ENCODE measurements around the gene PRM1. TPM values are rescaled to one million over a fixed set of nuclear protein-coding genes. Genes with fewer than 3 reads are reported as not detected.

The PRM1 gene
- total RNA-seq, 1 experiment from 2014 or later = not detected

DNA sequence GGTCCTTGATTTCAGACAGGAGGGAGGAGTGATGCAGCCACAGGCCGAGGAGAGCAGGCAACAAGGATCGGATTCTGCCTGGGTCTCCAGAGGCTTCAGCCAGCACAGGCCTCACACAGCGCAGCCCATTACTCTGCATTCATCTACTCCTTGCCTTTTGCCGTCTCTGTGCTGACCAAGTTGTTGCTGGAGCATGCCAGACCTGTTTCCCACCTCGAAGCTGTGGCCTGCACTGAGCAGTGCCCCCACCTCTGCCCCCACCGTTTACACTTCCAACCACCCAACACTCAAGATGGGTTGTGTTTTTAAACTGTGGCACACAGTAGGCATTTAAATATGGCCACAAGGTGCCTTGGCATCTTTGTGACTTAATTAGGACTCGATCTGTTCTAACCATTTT, 6.2 kb downstream of the PRM1 start:
- H3K36me3 ChIP-seq = no peaks in the 10 kb centered on the region
- H3K4me3 ChIP-seq = no peak overlapping the region
- peaks cover 3% of the 10 kb centered on the region; the same call in 1 of the 2 replicates for H3K4me1 ChIP-seq
- H3K27ac ChIP-seq = no peak overlapping the region
- H3K27me3 ChIP-seq = no peaks in the 10 kb centered on the region
- no peak for DNase-seq
- H3K9me3 ChIP-seq (replicated peaks) = no peaks in the 10 kb centered on the region

DNA sequence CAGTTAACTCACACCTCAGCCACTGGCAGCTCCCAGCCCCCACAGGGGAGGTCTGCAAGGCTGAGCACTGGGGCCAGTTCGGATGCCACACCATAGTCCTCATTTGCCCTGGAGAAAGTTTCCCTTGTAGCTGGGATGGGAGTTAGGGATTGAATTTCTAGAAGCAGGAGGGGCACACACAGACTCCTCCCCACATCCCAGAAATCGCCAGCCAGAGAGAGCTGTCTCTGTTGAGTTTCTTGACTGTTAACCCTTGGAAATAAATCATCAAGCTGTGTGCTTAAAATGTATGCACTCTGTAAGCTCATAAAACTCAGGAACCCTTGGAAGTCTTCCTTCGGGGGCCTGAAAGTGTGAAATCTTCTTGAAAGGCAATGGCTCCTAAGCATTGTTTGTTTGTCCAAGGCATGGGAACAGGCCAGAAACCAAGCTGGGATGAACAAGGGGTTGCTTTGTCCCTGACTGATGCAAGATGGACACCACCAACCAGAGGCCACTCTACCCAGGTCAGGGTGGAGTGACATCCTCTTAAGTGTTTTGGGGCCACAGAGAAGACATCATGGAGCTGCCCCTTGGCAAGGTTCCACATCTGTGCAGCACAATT, 7.3 kb downstream of the PRM1 start:
- peaks cover 3% of the 10 kb centered on the region; the same call in 1 of the 2 replicates for H3K4me1 ChIP-seq
- H3K36me3 ChIP-seq = no peaks in the 10 kb centered on the region
- DNase-seq = peak in 1 of 2 experiments; percentile 53
- H3K27ac ChIP-seq = no peak overlapping the region
- no peak overlapping the region for H3K4me3 ChIP-seq
- H3K9me3 ChIP-seq (replicated peaks) = no peaks in the 10 kb centered on the region
- no peaks in the 10 kb centered on the region for H3K27me3 ChIP-seq

DNA sequence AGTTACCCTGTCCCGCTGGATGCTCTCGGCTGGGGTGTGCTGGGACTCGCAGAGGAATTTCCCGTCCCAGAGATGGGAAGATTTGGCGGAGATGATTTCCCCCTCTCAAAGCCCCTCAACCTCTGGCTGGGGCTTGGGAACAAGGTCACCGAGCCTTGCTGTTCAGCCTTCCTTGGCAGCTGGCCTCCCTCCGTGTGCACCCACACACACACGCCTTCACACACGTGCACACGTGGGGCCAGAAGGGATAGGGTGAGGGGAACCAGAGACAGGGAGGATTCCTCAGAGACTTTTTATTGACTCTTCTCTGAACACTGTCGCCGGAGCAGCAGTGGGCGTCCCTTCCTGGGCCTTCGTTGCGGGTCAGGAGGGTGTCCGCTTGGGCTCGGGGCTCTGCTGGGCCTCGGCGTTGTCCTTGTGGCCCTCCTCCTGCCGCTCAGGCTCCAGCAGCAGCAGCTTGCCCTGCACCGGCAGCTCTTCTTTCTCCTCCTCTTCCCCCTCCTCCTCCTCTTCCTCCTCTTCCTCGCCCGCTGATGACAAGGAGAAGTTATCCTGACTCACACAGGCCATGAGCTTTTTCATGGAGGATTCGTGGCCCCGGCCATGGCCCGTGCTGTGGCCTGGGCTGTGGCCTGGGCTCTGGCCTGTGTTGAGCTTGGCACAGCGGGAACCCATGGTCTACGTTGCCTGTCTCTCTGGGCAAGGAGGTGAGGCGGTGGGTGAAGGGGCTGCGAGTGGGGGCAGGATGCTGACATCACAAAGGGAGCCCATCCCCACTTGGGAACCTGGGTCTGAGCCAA, 8.0 kb downstream of the PRM1 start, which contains the start of gene PRM3:
PRM3 (minus strand) TSS at position 709 of the 800 bp plus-strand sequence; CDS start at position 675, 34 bp downstream.
- no peaks in the 10 kb centered on the region for H3K36me3 ChIP-seq
- no peak within 1 kb of the TSS for H3K4me3 ChIP-seq
- H3K27ac ChIP-seq = no peak within 1 kb of the TSS
- no peaks in the 10 kb centered on the region for H3K9me3 ChIP-seq (replicated peaks)
- H3K4me1 ChIP-seq = peaks cover 3% of the 10 kb centered on the region; the same call in 1 of the 2 replicates
- no peaks in the 10 kb centered on the region for H3K27me3 ChIP-seq
- DNase-seq = no peak

DNA sequence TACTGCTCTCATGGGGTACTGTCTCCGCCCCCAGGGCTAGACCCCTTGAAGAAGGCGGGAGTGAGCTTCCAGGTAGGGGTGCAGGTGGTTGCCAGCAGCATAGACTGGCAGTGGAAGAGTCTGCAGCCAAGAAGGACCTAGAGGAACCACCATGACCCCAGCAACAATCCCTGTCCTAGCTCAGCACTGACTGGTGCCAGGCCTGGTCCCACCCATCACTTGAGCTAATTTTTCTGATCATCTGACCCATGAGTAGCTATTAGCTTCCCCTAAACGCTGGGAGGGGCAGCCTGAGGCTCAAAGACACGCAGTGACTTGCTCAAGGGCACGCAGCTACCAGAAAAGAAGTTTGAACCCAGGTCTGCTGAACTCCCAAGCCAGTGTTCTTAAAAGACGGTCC, 8.6 kb downstream of the PRM1 start:
- Histone ChIP-seq H3K36me3 (no peaks in the 10 kb centered on the region), H3K4me3 (no peak overlapping the region), H3K9me3 (replicated peaks) (no peaks in the 10 kb centered on the region), H3K4me1 (peaks cover 3% of the 10 kb centered on the region; the same call in 1 of the 2 replicates), H3K27ac (no peak overlapping the region), H3K27me3 (no peaks in the 10 kb centered on the region)
- DNase-seq = no peak

DNA sequence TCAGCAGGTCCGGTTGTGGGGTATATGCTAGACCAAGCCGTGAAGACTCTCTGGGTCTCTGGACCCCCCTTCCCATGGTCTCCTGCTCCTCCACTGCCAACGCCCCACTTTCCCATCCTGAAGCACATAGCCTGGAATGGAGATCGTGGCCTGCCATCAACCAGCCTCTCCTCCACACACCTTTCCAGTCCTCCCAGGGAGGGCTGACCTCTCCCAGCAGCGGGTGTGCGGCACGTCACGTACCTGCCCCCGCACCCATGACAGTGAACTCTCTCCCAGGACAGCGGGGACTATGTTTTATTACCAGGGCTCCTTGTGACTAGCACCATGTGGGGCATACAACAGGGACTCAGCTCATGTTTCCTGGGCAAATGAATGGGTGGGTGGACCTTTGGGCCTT, 9.5 kb downstream of the PRM1 start:
- no peak for DNase-seq
- no peaks in the 10 kb centered on the region for H3K36me3 ChIP-seq
- no peaks in the 10 kb centered on the region for H3K27me3 ChIP-seq
- no peak overlapping the region for H3K4me3 ChIP-seq
- no peak overlapping the region for H3K27ac ChIP-seq
- peaks cover 3% of the 10 kb centered on the region; the same call in 1 of the 2 replicates for H3K4me1 ChIP-seq
- H3K9me3 ChIP-seq (replicated peaks) = no peaks in the 10 kb centered on the region

DNA sequence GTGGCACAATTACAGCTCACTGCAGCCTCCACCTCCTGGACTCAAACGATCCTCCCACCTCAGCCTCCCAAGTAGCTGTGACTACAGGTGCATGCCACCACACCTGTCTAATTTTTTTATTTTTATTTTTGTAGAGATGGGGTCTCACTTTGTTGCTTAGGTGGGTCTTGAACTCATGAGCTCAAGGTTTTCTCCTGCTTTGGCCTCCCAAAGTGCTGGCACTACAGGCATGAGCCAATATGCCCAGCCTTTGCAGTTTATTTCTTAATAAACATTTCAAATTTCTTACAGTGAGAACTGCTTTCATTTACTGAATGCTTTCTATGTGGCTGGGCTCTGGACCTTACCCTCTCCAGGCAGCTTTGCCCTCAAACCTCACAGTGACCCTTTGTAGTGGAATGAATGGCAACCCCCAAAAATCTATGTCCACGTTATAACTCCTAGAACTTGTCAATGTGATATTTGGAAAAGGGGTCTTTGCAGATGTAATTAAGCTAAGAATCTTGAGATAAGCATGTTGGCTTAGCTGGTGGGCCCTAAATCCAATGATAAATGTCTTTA, 10.4 kb downstream of the PRM1 start:
- Histone ChIP-seq H3K27ac (no peak overlapping the region), H3K4me3 (no peak overlapping the region), H3K4me1 (peaks cover 3% of the 10 kb centered on the region; the same call in 1 of the 2 replicates), H3K9me3 (replicated peaks) (no peaks in the 10 kb centered on the region), H3K27me3 (no peaks in the 10 kb centered on the region), H3K36me3 (no peaks in the 10 kb centered on the region)
- no peak for DNase-seq

DNA sequence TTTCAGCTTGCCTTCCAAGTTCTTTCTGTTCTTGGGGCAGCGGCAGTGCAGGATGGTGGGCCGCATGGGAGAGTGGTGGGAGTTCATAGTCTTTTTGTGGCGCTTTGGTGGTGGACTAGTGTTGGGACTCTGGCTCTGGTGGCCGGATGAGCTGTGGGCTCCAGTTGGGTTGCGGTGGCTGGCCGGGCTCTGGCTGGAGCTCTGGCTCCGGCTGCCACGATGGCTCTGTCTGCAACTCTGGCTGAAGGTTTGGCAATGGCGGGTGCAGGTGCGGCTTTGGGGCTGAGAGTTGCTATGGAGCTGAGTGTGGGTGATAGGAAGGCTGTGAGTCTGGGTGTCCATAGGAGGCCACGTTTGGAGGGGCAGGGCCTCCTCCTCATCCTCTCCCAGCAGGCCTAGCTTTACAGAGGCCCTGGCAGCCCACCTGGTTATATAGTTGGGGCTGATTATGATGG, 12.2 kb downstream of the PRM1 start, which contains the start of gene TNP2:
TNP2 (minus strand) TSS at position 405 of the 455 bp plus-strand sequence; CDS start at position 342, 63 bp downstream.
- H3K36me3 ChIP-seq = no peaks in the 10 kb centered on the region
- H3K9me3 ChIP-seq (replicated peaks) = no peaks in the 10 kb centered on the region

DNA sequence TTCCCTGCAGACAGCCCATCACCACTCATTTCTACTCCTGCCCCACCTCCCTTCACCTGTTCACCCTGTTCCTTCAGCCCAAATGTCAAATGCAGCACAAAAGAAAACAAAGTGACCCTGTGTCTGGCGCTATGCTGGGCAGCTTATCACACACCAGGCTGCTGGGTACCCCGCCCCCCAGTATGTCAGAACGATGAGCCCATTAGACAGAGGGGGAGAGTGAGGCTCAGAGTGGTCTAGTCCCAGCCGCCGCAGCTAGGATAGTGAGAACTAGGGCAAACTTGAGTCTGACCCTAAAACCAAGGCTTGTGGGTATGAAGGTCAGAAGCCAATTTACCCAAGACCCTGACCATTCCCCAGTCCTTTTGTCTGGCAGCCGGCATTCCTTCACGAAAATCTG, 16.0 kb downstream of the PRM1 start:
- Histone ChIP-seq H3K4me3 (no peak overlapping the region), H3K9me3 (replicated peaks) (no peaks in the 10 kb centered on the region), H3K27me3 (no peaks in the 10 kb centered on the region), H3K4me1 (peaks cover 9% of the 10 kb centered on the region; the same call in 1 of the 2 replicates), H3K27ac (no peak overlapping the region), H3K36me3 (no peaks in the 10 kb centered on the region)
- no peak for DNase-seq

More for the DNA sequence above, 12.2 kb downstream of the PRM1 start, which contains the start of gene TNP2:
- Histone ChIP-seq H3K27ac (no peak within 1 kb of the TSS), H3K4me3 (no peak within 1 kb of the TSS), H3K4me1 (peaks cover 2% of the 10 kb centered on the region; the same call in 1 of the 2 replicates), H3K27me3 (no peaks in the 10 kb centered on the region)
- DNase-seq = no peak

DNA sequence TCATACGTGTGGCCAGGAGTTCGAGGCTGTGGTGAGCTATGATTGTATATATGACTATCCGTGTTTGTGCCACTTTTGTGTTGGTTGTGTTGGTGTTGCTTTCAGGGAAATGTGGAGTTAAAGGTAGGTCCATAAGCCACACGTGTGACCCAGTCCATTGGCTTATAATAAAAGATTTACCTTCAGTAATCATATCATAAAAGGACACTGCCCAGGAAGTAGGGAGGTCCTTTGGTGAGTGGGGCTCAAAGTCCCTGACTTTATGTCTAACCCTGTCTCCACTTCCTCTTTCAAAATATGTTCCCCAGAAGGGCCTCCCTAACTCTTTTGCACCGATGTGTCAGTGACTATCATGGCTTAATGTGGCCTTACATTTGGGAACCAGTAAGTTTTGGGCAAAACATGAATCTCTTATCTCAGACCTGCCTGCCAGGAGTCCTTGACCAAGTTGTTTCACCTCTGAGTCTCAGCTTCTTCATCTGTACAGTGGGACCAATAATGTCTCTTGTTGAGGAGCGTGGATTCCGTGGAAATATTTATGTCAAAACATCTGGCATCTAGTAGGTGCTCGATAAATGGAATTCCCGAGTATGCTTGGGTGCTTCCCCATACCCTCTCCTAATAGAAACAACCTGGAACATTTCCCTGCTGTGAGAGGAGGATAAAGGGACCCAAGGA, 16.8 kb downstream of the PRM1 start:
- no peaks in the 10 kb centered on the region for H3K9me3 ChIP-seq (replicated peaks)
- peaks cover 13% of the 10 kb centered on the region; the same call in 1 of the 2 replicates for H3K4me1 ChIP-seq
- H3K27me3 ChIP-seq = no peaks in the 10 kb centered on the region
- no peak for DNase-seq
- no peak overlapping the region for H3K27ac ChIP-seq
- H3K36me3 ChIP-seq = no peaks in the 10 kb centered on the region
- H3K4me3 ChIP-seq = no peak overlapping the region

DNA sequence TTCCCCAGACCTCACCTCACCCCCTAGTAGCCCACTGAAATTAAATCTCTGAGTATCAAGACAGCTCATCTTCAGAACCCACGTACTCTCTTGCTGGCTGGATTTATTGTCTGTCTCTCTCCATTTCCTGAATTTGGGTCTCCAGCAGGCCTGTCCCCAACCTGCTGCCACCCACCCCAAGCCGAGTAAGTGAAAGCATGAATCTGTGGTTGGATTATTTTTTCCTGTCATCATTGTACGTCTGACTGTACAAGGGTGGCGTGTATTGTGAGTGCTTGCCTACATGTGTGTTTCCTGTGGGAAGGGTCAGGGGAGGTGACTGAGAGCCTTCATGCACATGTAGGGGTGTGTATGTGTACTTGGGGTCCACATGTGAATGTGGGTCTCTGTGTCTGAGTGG, 17.4 kb downstream of the PRM1 start:
- H3K27me3 ChIP-seq = no peaks in the 10 kb centered on the region
- H3K4me1 ChIP-seq = peaks cover 17% of the 10 kb centered on the region; the same call in 1 of the 2 replicates
- no peak overlapping the region for H3K4me3 ChIP-seq
- no peak for DNase-seq
- no peak overlapping the region for H3K27ac ChIP-seq
- H3K9me3 ChIP-seq (replicated peaks) = no peaks in the 10 kb centered on the region
- H3K36me3 ChIP-seq = no peaks in the 10 kb centered on the region

DNA sequence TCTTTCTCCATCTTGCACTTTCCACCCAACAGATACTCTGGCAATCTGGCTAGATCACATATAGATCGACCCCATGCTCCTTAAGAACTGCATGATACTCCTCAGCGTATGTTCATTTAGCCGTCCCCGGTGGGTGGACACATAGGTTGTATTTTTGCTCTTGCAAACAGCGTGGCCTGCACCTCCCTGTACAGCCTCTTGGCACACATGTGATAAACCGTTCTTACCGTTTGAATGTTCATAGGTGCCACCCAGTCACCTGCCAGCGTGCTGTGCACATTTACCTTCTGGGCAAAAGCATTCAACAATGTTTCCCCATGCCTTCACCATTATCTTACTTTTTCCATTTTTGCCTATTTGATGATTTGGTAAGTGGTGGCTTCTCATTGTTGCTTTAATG, 18.2 kb downstream of the PRM1 start:
- Histone ChIP-seq H3K4me1 (peaks cover 17% of the 10 kb centered on the region; the same call in 1 of the 2 replicates), H3K27me3 (no peaks in the 10 kb centered on the region), H3K9me3 (replicated peaks) (no peaks in the 10 kb centered on the region), H3K27ac (no peak overlapping the region), H3K36me3 (no peaks in the 10 kb centered on the region), H3K4me3 (no peak overlapping the region)
- DNase-seq = no peak

DNA sequence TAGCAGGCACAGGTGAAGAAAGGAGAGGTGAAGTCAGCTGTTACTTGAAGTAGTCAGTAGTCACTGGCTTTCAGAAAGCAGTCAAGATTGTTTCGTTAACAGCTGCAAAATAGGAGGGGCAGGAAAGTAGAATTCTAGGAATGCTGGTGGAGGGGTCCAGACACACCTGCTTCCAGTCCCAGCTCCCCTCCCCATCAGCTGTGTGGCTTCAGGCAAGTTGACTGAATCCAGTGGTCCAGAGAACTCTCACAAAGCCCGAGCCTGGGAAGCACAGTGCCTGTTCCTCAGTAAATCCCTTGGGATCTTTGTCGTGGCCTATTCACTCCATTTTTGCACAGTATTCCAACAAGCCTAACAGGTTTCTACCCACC, 20.5 kb downstream of the PRM1 start:
- peak; percentile 50 to 54 for DNase-seq
- H3K4me3 ChIP-seq = no peak overlapping the region
- no peak overlapping the region for H3K27ac ChIP-seq
- H3K36me3 ChIP-seq = no peaks in the 10 kb centered on the region
- no peaks in the 10 kb centered on the region for H3K27me3 ChIP-seq
- H3K9me3 ChIP-seq (replicated peaks) = no peaks in the 10 kb centered on the region
- peaks cover 20% of the 10 kb centered on the region; the same call in 1 of the 2 replicates for H3K4me1 ChIP-seq

DNA sequence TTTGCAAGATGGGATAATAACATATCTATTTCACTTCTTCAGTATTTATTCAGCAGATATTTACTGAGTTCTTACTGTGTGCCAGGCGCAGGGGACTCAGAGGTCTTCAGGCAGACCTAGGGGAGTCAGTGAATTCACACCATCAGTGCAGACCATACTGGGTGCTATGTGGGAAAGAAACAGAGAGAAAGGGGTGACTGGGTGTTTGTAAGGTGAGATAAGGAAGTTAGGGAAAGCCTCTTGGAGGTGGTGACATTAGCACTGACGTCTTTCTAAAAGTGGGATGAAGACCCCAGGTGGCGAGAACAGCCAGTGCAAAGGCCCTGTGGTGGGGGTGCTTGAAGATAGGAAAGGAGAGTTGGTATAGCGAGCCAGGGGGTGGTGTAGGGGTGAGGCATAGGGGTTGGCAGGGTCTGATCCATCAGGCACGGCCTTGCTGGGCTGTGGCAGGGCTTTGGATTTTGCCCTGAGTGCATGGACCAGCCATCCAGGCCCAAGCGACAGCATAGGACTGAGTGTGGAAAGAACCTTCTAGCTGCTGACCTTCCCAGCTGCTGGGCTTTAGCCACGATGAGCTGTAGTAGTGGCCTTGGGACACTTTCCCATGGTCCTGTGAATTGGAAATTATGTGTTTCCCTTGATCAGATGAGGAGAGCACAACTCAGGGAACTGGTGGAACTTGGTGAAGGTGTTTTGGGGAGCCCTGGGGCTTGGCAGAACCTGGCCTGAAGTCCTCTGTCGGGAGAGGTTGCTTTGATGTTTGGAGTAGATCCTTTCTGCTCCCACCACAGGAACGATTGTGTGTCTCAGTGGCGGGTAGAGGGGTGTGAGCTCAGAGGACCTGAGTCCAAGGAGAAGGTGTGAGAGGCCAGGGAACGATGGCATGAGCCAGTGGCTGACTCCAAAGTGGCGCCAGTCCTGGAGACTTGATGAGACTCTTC, 21.2 kb downstream of the PRM1 start:
- no peak overlapping the region for H3K27ac ChIP-seq
- no peak overlapping the region for H3K4me3 ChIP-seq
- H3K36me3 ChIP-seq = no peaks in the 10 kb centered on the region
- peaks cover 20% of the 10 kb centered on the region; the same call in 1 of the 2 replicates for H3K4me1 ChIP-seq
- no peaks in the 10 kb centered on the region for H3K27me3 ChIP-seq
- H3K9me3 ChIP-seq (replicated peaks) = no peaks in the 10 kb centered on the region
- no peak for DNase-seq
